H1 (cell line): ENCODE results near the gene TRIM56. TPM values are rescaled to one million over a fixed set of nuclear protein-coding genes. Genes with fewer than 3 reads are reported as not detected.

Experiments
- ASH2L ChIP-seq: fragments of 200-600, 300-600 bp; sonication (generic); IDR thresholded peaks from one replicate; pipeline ENCODE4 v1.7.1; 2017; ENCODE audit warnings: low read length
- CBX5 ChIP-seq: fragments of 300-800, 300-1000 bp; sonication (generic); IDR thresholded peaks from 2 replicates; pipeline ENCODE4 v1.7.1; 2016; ENCODE audit warnings: antibody characterized with exemption, low read length, low read depth
- EP300 ChIP-seq, 2 experiments: IDR thresholded peaks; 1 replicate in 1 of 2; 2 replicates in 1 of 2; pipeline ENCODE4 v1.6.1; 2011 to 2012; ENCODE audit warnings: low read depth in 2 of 2, low read length in 2 of 2, mild to moderate bottlenecking in 2 of 2, borderline replicate concordance in 1 of 2, inconsistent platforms in 1 of 2, moderate library complexity in 1 of 2
- GTF2F1 ChIP-seq: IDR thresholded peaks from 2 replicates; pipeline ENCODE4 v1.6.1; 2012; ENCODE audit warnings: low read depth, low read length, improper control_type of control experiment, borderline replicate concordance
- POLR2AphosphoS5 ChIP-seq: IDR thresholded peaks from 2 replicates; pipeline ENCODE4 v1.6.1; 2011; ENCODE audit warnings: low read depth, low read length
- RXRA ChIP-seq: IDR thresholded peaks from 2 replicates; pipeline ENCODE4 v1.6.1; 2011; ENCODE audit warnings: low read depth, mild to moderate bottlenecking, low read length, moderate library complexity; ENCODE audit not compliant: insufficient read depth
- TAF1 ChIP-seq: IDR thresholded peaks from 2 replicates; pipeline ENCODE4 v1.6.1; 2011; ENCODE audit warnings: mild to moderate bottlenecking, low read depth, low read length
- TBP ChIP-seq: IDR thresholded peaks from 2 replicates; pipeline ENCODE4 v1.6.1; 2011; ENCODE audit warnings: low read depth, low read length, improper control_type of control experiment
- polyA plus RNA-seq, 7 experiments: library from polyadenylated mRNA; depleted of rRNA in 3 of 7; stranded (reverse) in 5 of 7; unstranded in 2 of 7; fragments of >200 nt in 5 of 7; fragments of 200-250 nt in 2 of 7; gene quantifications; 1 replicate in 5 of 7; 2 replicates in 1 of 7; 4 replicates in 1 of 7; pipeline versions ENCODE4 v1.2.1 to v1.2.3, GENCODE V29; 2011 to 2013; ENCODE audit warnings: missing spikeins in 2 of 7, mixed read lengths in 2 of 7
- total RNA-seq: library from RNA; stranded (reverse); fragmentation: NEBNext Ultra II Directional; extraction: Animal tissue kit (Norgen Biotek cat#: 25700); gene quantifications from 2 replicates; pipeline ENCODE4 v1.2.1, GENCODE V29; 2021
- TF ChIP-seq, protein P1 (sequence below): fragments of 300-600 bp; sonication (generic); IDR thresholded peaks from 2 replicates; pipeline ENCODE4 v1.7.1; 2012; ENCODE audit warnings: low read length, moderate library complexity, mild to moderate bottlenecking, inconsistent platforms; ENCODE audit not compliant: insufficient replicate concordance
- TF ChIP-seq, protein P2 (sequence below): IDR thresholded peaks from 2 replicates; pipeline ENCODE4 v1.6.1; 2012; ENCODE audit warnings: inconsistent platforms

Gene TRIM56
- total and polyA plus RNA-seq, 2 of the 8 experiments (the other 6 are each of a cell fraction or from before 2014, with no cell fraction given), result 2.0 to 17.5 TPM

DNA sequence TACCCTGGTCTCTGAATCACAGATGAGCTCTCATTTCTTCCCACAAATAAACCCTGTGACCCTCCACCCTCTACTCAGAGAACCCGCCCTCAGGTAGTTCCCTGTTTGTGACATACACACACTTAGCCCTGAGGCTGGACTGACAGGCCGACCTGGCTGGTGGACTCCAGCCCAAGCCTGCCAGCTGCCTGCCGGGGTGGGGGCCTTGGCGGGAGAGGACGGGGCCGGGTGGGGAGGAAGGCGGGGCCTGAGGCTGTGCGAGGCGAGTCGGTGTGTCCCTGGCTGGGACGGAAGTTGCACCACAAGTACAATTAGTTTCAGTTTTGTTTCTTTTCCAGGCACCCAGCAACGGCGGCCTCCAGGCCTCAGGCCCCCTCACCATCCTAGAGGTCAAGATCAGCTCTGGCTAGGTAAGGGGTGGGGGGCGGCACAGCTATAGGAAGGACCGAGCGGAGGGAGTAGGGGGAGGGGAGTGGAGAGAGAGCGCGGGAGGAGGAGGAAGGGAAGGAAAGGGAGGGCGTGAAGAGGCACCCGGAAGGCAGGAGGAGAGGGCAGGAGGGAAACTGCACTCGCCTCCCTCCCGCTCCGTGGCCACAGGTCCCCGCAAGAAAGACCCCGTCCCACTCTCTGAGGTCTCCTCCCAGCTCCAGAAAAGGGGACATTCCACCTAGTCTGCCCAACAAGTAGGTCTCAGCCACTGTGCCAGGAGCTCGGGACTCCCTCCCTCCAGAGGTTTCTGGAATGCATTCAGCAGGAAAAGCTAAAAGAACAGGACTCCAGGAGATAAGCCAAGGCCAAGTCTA lies at the start of gene TRIM56 (continued):
- TF ChIP-seq, protein P1, sequence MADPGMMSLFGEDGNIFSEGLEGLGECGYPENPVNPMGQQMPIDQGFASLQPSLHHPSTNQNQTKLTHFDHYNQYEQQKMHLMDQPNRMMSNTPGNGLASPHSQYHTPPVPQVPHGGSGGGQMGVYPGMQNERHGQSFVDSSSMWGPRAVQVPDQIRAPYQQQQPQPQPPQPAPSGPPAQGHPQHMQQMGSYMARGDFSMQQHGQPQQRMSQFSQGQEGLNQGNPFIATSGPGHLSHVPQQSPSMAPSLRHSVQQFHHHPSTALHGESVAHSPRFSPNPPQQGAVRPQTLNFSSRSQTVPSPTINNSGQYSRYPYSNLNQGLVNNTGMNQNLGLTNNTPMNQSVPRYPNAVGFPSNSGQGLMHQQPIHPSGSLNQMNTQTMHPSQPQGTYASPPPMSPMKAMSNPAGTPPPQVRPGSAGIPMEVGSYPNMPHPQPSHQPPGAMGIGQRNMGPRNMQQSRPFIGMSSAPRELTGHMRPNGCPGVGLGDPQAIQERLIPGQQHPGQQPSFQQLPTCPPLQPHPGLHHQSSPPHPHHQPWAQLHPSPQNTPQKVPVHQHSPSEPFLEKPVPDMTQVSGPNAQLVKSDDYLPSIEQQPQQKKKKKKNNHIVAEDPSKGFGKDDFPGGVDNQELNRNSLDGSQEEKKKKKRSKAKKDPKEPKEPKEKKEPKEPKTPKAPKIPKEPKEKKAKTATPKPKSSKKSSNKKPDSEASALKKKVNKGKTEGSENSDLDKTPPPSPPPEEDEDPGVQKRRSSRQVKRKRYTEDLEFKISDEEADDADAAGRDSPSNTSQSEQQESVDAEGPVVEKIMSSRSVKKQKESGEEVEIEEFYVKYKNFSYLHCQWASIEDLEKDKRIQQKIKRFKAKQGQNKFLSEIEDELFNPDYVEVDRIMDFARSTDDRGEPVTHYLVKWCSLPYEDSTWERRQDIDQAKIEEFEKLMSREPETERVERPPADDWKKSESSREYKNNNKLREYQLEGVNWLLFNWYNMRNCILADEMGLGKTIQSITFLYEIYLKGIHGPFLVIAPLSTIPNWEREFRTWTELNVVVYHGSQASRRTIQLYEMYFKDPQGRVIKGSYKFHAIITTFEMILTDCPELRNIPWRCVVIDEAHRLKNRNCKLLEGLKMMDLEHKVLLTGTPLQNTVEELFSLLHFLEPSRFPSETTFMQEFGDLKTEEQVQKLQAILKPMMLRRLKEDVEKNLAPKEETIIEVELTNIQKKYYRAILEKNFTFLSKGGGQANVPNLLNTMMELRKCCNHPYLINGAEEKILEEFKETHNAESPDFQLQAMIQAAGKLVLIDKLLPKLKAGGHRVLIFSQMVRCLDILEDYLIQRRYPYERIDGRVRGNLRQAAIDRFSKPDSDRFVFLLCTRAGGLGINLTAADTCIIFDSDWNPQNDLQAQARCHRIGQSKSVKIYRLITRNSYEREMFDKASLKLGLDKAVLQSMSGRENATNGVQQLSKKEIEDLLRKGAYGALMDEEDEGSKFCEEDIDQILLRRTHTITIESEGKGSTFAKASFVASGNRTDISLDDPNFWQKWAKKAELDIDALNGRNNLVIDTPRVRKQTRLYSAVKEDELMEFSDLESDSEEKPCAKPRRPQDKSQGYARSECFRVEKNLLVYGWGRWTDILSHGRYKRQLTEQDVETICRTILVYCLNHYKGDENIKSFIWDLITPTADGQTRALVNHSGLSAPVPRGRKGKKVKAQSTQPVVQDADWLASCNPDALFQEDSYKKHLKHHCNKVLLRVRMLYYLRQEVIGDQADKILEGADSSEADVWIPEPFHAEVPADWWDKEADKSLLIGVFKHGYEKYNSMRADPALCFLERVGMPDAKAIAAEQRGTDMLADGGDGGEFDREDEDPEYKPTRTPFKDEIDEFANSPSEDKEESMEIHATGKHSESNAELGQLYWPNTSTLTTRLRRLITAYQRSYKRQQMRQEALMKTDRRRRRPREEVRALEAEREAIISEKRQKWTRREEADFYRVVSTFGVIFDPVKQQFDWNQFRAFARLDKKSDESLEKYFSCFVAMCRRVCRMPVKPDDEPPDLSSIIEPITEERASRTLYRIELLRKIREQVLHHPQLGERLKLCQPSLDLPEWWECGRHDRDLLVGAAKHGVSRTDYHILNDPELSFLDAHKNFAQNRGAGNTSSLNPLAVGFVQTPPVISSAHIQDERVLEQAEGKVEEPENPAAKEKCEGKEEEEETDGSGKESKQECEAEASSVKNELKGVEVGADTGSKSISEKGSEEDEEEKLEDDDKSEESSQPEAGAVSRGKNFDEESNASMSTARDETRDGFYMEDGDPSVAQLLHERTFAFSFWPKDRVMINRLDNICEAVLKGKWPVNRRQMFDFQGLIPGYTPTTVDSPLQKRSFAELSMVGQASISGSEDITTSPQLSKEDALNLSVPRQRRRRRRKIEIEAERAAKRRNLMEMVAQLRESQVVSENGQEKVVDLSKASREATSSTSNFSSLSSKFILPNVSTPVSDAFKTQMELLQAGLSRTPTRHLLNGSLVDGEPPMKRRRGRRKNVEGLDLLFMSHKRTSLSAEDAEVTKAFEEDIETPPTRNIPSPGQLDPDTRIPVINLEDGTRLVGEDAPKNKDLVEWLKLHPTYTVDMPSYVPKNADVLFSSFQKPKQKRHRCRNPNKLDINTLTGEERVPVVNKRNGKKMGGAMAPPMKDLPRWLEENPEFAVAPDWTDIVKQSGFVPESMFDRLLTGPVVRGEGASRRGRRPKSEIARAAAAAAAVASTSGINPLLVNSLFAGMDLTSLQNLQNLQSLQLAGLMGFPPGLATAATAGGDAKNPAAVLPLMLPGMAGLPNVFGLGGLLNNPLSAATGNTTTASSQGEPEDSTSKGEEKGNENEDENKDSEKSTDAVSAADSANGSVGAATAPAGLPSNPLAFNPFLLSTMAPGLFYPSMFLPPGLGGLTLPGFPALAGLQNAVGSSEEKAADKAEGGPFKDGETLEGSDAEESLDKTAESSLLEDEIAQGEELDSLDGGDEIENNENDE, result no peak
- TF ChIP-seq GTF2F1 (no peak), TAF1 (no peak), RXRA (0 out of 2 replicates have a peak, but pooled peaks have one; percentile 0), POLR2AphosphoS5 (no peak), CBX5 (no peak), ASH2L (peak; percentile 96), EP300 (IDR thresholded peaks at IDR 0.05; ENCODE audit: borderline replicate concordance in 1 of 2, low read depth in 2 of 2, low read length in 2 of 2) (no peak), TBP (0 out of 2 replicates have a peak, but pooled peaks have one; percentile 8)
- TF ChIP-seq, protein P2, sequence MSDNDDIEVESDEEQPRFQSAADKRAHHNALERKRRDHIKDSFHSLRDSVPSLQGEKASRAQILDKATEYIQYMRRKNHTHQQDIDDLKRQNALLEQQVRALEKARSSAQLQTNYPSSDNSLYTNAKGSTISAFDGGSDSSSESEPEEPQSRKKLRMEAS, result peak; percentile 45; the same call in 1 of the 2 replicates
